ENCODE results near the gene MOB2.

The MOB2 gene

DNA sequence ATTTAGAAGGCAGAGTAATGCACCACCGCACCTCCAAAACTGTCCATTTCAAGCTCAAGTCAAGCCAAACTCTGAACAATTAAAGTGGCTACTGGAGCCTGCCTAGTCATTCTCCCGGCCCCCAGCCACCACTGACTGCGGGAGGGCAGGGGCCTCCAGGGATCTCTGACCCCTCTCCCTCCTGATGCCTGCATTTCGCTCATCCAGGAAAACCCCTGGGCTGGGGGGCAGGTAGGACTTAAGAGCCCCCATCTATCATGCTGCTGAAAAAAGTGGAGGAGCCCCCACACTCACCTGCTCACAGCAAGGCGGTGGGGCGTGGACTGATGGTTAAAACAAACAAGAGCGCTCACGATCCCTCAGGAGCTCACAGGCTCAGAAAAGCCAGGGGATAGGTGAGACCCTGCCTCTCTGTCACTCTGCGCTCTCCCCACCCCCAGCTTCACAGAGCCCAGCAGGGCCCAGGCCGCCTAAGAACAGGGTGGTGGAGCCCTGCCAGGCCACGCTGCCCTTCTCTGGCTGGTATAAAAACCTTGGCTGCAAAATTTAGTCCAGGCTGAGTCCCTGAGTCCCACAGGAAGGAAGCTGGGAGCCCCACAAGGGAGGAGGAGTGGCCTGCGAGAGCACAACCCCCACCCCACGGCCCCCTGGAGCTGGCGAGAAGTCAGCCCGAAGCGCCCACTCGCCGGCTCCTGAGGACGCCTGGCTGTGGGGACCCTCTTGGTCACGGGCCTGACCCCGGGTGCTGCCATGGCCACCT is 21.0 kb upstream of the MOB2 start:
- DNase-seq (ENCODE audit: low spot score in 2 of 2) (no peak), ATAC-seq (replicated peaks; ENCODE audit: extremely low read depth, poor library complexity, severe bottlenecking) (no peak)
- peak overlapping the region; percentile 57 for H3K27ac Mint-ChIP-seq (ENCODE audit: low read depth)
- no peaks in the 10 kb centered on the region for H3K9me3 Mint-ChIP-seq
- H3K4me1 Mint-ChIP-seq: peaks cover 60% of the 10 kb centered on the region
- H3K4me3 Mint-ChIP-seq: no peak overlapping the region
- peaks cover 6% of the 10 kb centered on the region for H3K36me3 Mint-ChIP-seq (ENCODE audit: insufficient read depth)
- no peaks in the 10 kb centered on the region for H3K27me3 Mint-ChIP-seq

DNA sequence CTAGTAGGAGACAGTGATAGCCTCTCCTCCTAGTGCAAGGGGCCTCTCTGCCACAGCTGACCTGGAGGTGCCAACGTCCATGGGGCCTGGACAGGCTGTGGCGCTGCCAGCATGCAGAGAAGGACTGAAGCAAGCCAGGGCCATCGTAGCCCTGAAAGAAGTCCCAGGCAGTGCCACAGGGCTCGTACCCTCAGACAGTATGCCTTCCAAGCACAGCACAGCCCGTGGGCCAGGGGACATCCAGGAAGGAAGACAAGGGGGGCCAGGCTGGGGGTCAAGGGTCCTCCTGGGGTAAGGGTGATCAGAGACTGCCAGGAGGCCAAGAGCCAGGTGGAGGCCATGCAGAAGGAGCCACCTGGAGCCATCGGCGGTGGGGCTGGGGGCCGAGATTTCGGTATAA is 20.4 kb upstream of the MOB2 start:
- DNase-seq (ENCODE audit: low spot score in 2 of 2): no peak
- H3K4me3 Mint-ChIP-seq: no peak overlapping the region
- H3K36me3 Mint-ChIP-seq (ENCODE audit: insufficient read depth): peaks cover 6% of the 10 kb centered on the region
- ATAC-seq (replicated peaks; ENCODE audit: extremely low read depth, poor library complexity, severe bottlenecking): no peak
- peak overlapping the region; percentile 57 for H3K27ac Mint-ChIP-seq (ENCODE audit: low read depth)
- peaks cover 54% of the 10 kb centered on the region for H3K4me1 Mint-ChIP-seq
- no peaks in the 10 kb centered on the region for H3K27me3 Mint-ChIP-seq
- no peaks in the 10 kb centered on the region for H3K9me3 Mint-ChIP-seq

DNA sequence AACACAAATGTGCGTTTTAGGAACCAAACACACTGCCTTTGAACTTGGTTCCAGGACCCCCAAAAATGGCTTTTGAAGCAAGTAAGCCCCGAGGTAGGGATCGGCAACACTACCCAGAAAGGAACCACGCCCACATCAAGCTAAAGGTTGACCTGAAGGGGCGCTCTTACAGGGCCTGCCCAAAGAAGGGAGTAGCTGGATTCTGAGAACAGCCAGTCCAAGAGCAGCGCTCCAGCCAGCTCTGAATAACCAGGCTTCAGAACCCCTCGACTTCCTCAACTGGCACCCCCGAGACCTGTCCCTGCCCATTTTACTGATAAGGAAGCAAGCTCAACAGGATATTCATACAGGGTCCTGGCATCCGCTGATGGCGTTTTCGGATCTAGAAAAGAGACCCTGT is 18.9 kb upstream of the MOB2 start:
- ATAC-seq (replicated peaks; ENCODE audit: extremely low read depth, poor library complexity, severe bottlenecking) (no peak), DNase-seq (ENCODE audit: low spot score in 2 of 2) (no peak)
- H3K27ac Mint-ChIP-seq (ENCODE audit: low read depth): peak overlapping the region; percentile 78
- no peaks in the 10 kb centered on the region for H3K27me3 Mint-ChIP-seq
- peaks cover 6% of the 10 kb centered on the region for H3K36me3 Mint-ChIP-seq (ENCODE audit: insufficient read depth)
- H3K4me1 Mint-ChIP-seq: peaks cover 57% of the 10 kb centered on the region
- H3K4me3 Mint-ChIP-seq: no peak overlapping the region
- H3K9me3 Mint-ChIP-seq: no peaks in the 10 kb centered on the region

DNA sequence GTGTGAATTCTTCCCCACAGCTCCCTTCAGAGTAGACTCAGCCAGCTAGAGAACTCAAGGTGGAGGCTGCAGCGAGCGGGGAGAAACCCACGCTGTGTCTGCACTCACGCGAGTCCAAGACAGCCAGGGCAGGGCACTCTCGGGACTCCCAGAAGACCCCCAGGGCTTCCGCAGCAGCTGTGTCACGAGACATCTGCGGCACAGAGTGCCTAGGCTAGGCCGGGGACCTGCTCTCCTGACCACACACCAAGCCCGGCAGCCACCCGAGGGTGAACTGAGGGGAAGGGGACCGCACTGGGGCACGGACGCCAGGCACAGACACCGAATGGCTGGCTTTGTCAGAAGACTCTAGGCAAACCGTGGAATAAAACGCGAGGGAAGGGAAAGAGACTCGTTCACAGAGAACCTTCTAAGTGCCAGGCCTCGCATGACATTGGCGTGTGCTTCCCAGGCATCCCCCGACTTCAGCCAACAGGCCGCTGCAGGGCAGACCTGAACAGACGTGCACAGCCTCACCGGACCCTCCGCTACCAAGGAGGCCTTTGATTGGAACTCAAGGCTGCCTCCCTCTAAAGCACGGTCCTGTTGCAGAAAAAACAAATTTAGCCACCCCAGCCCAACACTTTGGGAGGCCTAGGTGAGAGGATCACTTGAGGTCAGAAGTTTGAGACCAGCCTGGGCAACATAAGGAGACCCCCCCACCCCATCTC is 18.2 kb upstream of the MOB2 start:
- H3K9me3 Mint-ChIP-seq: no peaks in the 10 kb centered on the region
- H3K4me3 Mint-ChIP-seq: peak overlapping the region; percentile 18
- peak overlapping the region; percentile 78 for H3K27ac Mint-ChIP-seq (ENCODE audit: low read depth)
- ATAC-seq (replicated peaks; ENCODE audit: extremely low read depth, poor library complexity, severe bottlenecking) (no peak), DNase-seq (ENCODE audit: low spot score in 2 of 2) (no peak)
- no peaks in the 10 kb centered on the region for H3K27me3 Mint-ChIP-seq
- H3K36me3 Mint-ChIP-seq (ENCODE audit: insufficient read depth): peaks cover 9% of the 10 kb centered on the region
- H3K4me1 Mint-ChIP-seq: peaks cover 60% of the 10 kb centered on the region

DNA sequence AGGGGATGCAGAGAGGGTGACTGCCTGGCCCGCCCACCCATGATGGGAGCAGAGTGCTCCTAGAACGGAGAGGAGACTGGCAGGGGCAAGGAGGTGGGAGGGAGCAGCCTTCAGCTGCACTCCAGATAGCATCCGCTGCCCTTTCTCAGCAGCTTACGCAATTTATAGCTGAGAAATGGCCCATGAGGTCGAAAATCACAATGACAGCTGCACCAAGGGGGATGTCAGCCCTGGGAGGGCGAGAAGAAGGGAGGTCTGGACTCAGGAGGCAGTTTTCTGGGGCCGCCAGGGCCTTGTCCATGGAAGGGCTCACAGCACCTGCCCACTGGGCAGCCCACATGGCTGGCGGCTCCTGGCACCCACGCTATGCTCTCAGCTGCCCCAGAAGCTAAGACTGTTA is 17.6 kb upstream of the MOB2 start:
- H3K4me3 Mint-ChIP-seq: no peak overlapping the region
- no peaks in the 10 kb centered on the region for H3K9me3 Mint-ChIP-seq
- peaks cover 9% of the 10 kb centered on the region for H3K36me3 Mint-ChIP-seq (ENCODE audit: insufficient read depth)
- no peaks in the 10 kb centered on the region for H3K27me3 Mint-ChIP-seq
- ATAC-seq (replicated peaks; ENCODE audit: extremely low read depth, poor library complexity, severe bottlenecking) (no peak), DNase-seq (ENCODE audit: low spot score in 2 of 2) (no peak)
- H3K4me1 Mint-ChIP-seq: peaks cover 56% of the 10 kb centered on the region
- H3K27ac Mint-ChIP-seq (ENCODE audit: low read depth): peak overlapping the region; percentile 78

DNA sequence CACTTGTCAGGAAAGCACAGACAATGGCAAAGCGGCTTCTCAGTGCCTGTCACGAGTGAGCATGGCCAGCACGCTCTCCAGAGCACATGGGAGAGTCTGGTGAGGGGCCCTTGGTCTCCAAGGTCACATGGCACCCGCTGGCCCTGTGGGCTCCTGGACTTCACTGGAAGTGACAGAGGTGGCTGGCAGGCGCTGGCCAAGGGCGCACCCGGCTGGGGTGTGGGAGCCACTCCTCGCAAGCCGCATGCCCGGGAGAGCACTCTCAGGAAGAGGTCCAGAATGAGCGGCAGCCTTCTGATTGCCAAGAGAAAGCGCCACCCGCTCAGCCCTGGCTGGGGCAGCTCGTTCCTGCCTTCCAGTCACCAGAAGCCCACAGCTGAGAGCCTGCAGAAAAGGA is 17.1 kb upstream of the MOB2 start:
- ATAC-seq (replicated peaks; ENCODE audit: extremely low read depth, poor library complexity, severe bottlenecking): no peak

DNA sequence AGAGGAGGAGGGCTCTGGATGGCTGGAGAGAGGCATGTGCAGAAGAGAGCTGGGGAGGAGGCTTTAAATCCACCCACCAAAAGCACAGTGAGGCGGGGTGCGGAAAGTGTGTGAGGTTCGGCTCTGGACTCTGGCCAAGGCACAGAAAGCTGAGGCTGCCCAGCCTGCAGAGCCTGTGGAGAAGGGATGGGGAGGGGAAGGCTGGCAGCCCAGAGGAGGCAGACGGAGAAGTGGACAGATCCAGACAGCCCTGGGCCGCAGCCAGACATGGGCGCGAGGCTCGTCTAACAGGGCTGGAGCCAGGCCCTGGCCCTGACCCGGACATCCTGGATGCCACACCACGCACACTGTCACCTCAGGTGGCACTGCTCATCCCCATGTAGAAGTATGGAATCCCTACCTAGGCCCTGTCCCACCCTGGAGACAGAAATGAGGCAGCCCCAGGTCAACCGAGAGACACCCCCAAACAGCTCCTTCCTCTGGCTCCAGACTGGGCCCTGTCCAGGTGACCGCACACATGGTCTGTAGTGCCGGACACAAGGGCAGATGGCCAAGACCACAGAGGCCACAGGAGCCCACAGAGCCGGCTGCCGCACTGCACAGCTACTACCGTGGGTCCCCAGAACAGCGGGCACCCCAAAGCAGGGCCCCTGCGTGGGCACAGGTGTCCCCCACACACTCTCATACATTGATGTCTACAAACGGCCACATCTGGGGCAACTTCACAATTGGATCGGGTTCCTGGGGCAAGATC is 16.6 kb upstream of the MOB2 start:
- ATAC-seq (replicated peaks; ENCODE audit: extremely low read depth, poor library complexity, severe bottlenecking): no peak
- no peaks in the 10 kb centered on the region for H3K9me3 Mint-ChIP-seq
- peaks cover 8% of the 10 kb centered on the region for H3K36me3 Mint-ChIP-seq (ENCODE audit: insufficient read depth)
- no peak for DNase-seq (ENCODE audit: low spot score in 2 of 2)
- peaks cover 61% of the 10 kb centered on the region for H3K4me1 Mint-ChIP-seq
- no peak overlapping the region for H3K4me3 Mint-ChIP-seq
- no peaks in the 10 kb centered on the region for H3K27me3 Mint-ChIP-seq
- H3K27ac Mint-ChIP-seq (ENCODE audit: low read depth): peak overlapping the region; percentile 49

More for the DNA sequence above, 17.1 kb upstream of the MOB2 start:
- peaks cover 56% of the 10 kb centered on the region for H3K4me1 Mint-ChIP-seq
- no peaks in the 10 kb centered on the region for H3K9me3 Mint-ChIP-seq
- no peak for DNase-seq (ENCODE audit: low spot score in 2 of 2)
- H3K36me3 Mint-ChIP-seq (ENCODE audit: insufficient read depth): peaks cover 7% of the 10 kb centered on the region
- H3K27me3 Mint-ChIP-seq: no peaks in the 10 kb centered on the region
- peak overlapping the region; percentile 78 for H3K27ac Mint-ChIP-seq (ENCODE audit: low read depth)
- H3K4me3 Mint-ChIP-seq: no peak overlapping the region

DNA sequence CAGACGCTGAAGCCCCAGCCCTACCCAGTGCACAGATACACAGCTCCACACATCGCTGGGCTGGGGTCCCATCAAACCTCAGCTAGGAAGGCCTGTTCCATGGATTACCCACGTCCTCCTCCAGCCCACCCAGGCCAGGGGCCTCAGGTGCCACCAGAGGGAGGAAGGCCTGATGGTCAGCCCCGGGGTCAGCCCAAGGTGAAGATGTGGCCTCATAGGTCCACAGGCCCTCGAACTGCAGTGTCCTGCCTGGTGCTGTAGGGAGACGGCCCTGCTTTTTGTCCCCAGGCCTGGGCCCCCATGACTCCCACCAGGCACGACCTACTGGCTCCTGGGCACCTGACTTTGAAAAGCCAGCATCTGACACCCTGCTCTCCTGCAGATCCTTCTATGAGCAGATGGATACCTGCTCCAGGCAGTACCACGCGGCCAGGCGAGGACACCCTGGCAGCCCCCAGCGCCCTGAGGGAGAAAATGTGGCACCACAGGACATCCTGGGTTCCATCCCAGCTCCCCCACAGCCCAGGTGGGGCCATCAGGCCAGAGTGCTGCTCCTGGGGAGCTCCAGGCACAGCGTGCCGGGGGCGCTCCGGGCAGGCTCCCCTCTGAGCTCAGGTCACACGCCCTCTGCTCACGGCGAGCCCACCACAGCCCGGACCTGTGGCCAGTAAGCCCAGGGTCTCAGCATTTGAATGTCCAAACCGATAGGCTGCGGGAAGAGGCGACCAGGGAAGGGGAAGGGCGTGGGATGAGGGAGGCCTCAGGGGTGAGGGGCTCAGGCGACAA is 15.8 kb upstream of the MOB2 start:
- H3K36me3 Mint-ChIP-seq (ENCODE audit: insufficient read depth): peaks cover 8% of the 10 kb centered on the region
- ATAC-seq (replicated peaks; ENCODE audit: extremely low read depth, poor library complexity, severe bottlenecking) (no peak), DNase-seq (ENCODE audit: low spot score in 2 of 2) (no peak)
- no peak overlapping the region for H3K4me3 Mint-ChIP-seq
- no peaks in the 10 kb centered on the region for H3K27me3 Mint-ChIP-seq
- H3K9me3 Mint-ChIP-seq: no peaks in the 10 kb centered on the region
- H3K4me1 Mint-ChIP-seq: peaks cover 63% of the 10 kb centered on the region
- peak overlapping the region; percentile 49 for H3K27ac Mint-ChIP-seq (ENCODE audit: low read depth)

DNA sequence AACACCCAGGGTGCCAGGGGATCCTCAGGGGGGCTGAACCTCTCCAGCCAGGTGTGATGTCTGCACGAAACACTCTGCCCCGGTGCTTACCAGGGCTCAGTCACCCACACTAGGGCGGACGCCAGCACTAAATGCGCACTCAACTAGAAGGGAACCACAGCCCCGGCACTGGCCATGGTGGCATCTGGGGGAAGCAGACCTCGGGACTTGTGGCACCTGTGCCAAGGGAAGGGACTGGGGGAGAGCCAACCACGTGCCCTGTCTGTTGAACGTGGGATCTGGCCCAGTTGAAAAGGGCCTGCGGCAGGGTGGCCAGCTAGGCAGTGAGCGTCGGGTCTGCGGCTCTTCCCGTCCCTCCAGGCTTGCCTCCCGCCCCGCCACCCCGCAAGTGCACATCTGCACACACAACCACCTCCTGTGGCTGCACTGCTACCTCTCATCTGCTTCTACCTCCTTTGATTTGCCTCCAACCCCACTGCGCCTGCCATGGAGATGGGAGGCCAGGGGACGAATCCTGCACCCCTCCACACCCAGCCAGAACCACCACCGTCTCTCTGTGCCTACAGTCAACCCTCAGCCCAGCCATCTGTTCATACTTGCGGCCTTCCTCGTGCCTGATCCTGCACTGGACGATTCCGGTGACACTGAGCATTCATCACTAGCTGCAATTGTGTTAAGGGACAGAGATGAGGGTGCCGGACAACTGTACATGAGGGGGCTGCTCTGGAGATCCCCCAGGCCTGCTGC is 15.0 kb upstream of the MOB2 start:
- no peaks in the 10 kb centered on the region for H3K27me3 Mint-ChIP-seq
- peaks cover 63% of the 10 kb centered on the region for H3K4me1 Mint-ChIP-seq
- no peaks in the 10 kb centered on the region for H3K9me3 Mint-ChIP-seq
- H3K27ac Mint-ChIP-seq (ENCODE audit: low read depth): peak overlapping the region; percentile 70
- H3K4me3 Mint-ChIP-seq: no peak overlapping the region
- DNase-seq (ENCODE audit: low spot score in 2 of 2) (no peak), ATAC-seq (replicated peaks; ENCODE audit: extremely low read depth, poor library complexity, severe bottlenecking) (no peak)
- peaks cover 5% of the 10 kb centered on the region for H3K36me3 Mint-ChIP-seq (ENCODE audit: insufficient read depth)

DNA sequence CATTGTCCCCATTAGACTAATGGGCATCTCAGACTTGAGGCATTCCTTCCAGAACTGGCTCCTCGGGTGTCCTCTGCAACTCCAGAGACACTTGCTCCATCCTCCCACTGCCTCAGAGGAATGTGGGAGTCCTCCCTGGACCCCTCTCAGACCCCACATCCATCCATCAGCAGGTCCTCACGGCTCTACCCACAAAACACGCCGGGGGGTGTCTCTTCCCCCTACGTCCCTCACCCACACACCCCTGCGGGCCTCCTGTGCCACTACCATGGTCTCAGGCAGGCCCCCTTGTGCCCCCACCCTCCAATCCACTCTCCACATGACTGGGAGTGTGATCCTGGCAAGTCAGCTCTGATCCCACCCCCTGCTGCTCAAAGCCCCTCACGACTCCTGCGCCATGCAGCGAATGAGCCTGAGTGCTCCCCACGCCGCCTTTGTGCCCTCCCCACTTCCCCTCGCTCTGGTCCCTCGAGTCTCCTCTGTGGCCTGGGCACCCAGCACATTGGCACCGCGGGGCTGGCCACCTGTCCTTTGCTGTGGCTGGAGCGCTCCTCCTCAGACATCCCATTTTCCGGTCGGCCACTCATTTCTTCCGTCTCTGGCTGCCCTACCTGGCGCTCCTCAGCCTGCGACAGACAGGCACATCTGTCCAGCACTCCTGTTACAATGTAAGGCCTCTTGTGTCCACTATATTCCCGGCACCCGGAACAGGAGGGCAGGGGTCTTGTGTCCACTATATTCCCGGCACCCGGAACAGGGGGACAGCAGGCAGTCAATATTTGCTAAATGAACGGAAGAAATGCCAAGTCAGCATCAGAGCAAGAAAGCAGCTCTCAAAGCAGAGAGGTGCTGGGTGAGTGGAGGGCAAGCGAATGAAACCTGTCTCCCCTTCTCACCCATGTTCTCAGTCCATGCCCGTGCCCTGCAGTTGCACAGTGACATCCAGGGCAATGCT is 14.2 kb upstream of the MOB2 start:
- Mint-ChIP-seq H3K36me3 (ENCODE audit: insufficient read depth) (peaks cover 5% of the 10 kb centered on the region), H3K4me1 (peaks cover 65% of the 10 kb centered on the region), H3K9me3 (no peaks in the 10 kb centered on the region), H3K27ac (ENCODE audit: low read depth) (peak overlapping the region; percentile 70), H3K27me3 (no peaks in the 10 kb centered on the region), H3K4me3 (no peak overlapping the region)
- DNase-seq (ENCODE audit: low spot score in 2 of 2): no peak
- no peak for ATAC-seq (replicated peaks; ENCODE audit: extremely low read depth, poor library complexity, severe bottlenecking)

DNA sequence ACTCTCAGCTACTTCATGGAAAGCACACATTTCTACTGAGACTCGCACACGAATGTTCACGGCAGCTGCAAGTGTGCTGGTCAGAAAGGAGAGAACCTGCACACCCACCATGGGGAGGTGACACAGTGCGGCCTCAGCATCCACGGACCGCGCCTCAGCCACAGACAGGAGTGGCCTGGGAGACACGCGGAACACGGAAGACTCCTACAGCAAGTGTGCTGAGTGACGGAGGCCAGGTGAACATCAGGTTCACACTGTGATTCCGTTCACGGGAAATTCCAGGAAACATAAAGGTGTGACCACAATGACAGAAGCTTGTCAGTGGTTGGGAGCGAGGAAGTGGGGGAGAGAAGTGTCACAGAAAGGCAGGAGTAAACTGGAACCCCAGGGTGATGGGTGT is 13.3 kb upstream of the MOB2 start:
- H3K4me1 Mint-ChIP-seq: peaks cover 67% of the 10 kb centered on the region
- DNase-seq (ENCODE audit: low spot score in 2 of 2) (no peak), ATAC-seq (replicated peaks; ENCODE audit: extremely low read depth, poor library complexity, severe bottlenecking) (no peak)
- H3K27me3 Mint-ChIP-seq: no peaks in the 10 kb centered on the region
- no peak overlapping the region for H3K27ac Mint-ChIP-seq (ENCODE audit: low read depth)
- peaks cover 5% of the 10 kb centered on the region for H3K36me3 Mint-ChIP-seq (ENCODE audit: insufficient read depth)
- H3K4me3 Mint-ChIP-seq: no peak overlapping the region
- no peaks in the 10 kb centered on the region for H3K9me3 Mint-ChIP-seq

All from central memory CD8-positive, alpha-beta T cell (primary cell).